OCI-LY3 (cell line): Measurements from ENCODE around the gene TAF4.

Source experiments
- EZH2phosphoT487 ChIP-seq: fragments of 200-600 bp; shearing (Covaris generic); IDR thresholded peaks from 2 replicates; pipeline ENCODE4 v1.6.1; 2018; ENCODE audit warnings: antibody characterized with exemption, mixed run types, low read depth
- TF ChIP-seq, protein P1 (sequence below): fragments of 200-600, 300-600 bp; sonication (generic); IDR thresholded peaks from 2 replicates; pipeline ENCODE4 v1.5.1; 2014; ENCODE audit warnings: antibody characterized with exemption, low read length, low read depth

DNA sequence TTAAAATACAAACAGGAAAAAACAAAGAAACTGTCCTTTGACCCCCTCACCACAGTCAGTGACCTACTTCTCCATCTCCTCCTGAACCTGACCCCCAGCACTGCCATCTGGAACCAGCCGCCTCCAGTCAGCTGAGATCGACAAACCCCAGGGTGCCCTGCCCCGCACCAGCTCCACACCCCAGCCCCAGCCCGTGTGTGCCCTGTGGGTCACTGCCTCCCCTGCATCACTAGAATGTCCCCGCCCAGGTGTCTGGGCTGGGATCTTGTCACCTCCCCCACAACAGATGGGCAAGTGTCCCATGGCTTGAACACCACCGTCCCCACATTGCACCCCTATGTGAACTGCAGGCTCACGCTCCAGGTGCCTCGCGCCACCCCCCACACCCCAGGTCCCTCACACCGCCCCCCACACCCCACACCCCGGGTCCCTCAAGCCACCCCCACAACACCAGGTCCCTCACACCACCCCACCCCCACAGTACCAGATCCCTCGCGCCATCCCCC lies 13.3 kb downstream of the TAF4 start:
- TF ChIP-seq, protein P1, sequence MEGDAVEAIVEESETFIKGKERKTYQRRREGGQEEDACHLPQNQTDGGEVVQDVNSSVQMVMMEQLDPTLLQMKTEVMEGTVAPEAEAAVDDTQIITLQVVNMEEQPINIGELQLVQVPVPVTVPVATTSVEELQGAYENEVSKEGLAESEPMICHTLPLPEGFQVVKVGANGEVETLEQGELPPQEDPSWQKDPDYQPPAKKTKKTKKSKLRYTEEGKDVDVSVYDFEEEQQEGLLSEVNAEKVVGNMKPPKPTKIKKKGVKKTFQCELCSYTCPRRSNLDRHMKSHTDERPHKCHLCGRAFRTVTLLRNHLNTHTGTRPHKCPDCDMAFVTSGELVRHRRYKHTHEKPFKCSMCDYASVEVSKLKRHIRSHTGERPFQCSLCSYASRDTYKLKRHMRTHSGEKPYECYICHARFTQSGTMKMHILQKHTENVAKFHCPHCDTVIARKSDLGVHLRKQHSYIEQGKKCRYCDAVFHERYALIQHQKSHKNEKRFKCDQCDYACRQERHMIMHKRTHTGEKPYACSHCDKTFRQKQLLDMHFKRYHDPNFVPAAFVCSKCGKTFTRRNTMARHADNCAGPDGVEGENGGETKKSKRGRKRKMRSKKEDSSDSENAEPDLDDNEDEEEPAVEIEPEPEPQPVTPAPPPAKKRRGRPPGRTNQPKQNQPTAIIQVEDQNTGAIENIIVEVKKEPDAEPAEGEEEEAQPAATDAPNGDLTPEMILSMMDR, result no peak
- TF ChIP-seq EZH2phosphoT487, result no peak
